ENCODE measurements around the gene CES2.
A peak's percentile ranks its signal among the peaks of the same experiment; 100 is the strongest.
"Not testable (repeated sequence)": the region's sequence is repeated elsewhere in the genome, so short reads cannot be mapped to it uniquely, and the experiment has no call there.

CES2 gene

GRCh38 chr16:66953462-66954096, 18.3 kb downstream of the CES2 start:
- no peak for DNase-seq (ENCODE audit: low read depth)

GRCh38 chr16:66954097-66954659, 18.9 kb downstream of the CES2 start:
- peak; percentile 84 for DNase-seq (ENCODE audit: low read depth)

DNA sequence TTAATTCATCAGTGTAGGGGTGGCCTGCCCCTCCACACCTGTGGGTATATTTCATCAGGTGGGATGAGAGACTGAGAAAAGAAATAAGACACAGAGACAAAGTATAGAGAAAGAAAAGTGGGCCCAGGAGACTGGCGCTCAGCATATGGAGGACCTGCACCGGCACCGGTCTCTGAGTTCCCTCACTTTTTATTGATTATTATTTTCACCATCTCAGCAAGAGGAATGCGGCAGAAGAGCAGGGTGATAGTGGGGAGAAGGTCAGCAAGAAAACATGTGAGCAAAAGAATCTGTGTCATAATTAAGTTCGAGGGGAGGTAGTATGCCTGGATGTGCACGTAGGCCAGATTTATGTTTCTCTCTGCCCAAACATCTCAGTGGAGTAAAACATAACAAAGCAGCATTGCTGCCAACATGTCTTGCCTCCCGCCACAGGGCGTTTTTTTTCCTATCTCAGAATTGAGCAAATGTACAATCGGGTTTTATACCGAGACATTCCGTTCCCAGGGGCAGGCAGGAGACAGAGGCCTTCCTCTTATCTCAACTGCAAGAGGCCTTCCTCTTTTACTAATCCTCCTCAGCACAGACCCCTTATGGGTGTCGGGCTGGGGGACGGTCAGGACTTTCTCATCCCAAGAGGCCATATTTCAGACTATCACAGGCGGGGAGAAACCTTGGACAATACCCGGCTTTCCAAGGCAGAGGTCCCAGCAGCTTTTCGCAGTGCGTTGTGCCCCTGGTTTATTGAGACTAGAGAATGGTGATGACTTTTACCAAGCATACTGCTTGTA, 20.2 kb downstream of the CES2 start:
- not testable (repeated sequence) for DNase-seq (ENCODE audit: low read depth)

GRCh38 chr16:66956154-66956457, 20.8 kb downstream of the CES2 start:
- not testable (repeated sequence) for DNase-seq (ENCODE audit: low read depth)

GRCh38 chr16:66958857-66959703, 23.8 kb downstream of the CES2 start:
- DNase-seq (ENCODE audit: low read depth) = no peak

DNA sequence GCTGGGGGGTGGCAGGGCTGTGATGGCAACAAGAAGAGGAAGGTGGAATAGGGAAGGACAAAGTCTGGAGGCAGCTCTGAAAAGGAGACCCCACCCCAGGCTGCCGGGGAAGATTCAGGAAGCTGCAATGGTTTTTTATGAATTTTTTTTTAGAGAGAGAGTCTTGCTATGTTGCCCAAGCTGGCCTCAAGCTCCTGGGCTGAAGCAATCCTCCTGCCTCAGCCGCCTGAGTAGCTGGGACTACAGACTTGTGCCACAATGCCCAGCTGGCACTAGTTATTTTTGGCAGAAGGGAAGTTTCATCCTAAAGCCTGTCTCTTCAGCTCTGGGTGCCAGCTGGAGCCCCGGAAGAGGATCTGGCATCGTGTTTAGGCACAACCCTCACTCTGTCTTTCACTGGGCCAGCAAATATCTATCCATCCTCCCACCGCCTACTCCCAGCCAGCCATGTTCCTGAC, 24.4 kb downstream of the CES2 start:
- no peak for DNase-seq (ENCODE audit: low read depth)

DNA sequence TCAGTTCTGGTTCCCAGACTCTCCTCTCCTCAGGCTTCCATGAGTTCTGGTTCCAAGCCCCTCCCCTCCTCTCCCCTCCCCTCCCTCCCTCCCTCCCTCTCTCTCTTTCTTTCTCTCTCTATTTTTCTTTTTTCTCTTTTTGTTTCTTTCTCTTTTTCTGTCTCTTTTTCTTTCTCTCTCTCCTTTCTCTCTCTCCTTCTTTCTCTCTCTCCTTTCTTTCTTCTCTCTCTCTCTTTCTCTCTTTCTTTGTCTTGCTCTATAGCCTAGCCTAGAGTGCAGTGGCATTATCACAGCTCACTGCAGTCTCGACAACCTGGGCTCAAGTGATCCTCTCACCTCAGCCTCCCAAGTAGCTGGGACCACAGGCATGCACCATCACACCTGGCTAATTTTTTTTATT, 25.0 kb downstream of the CES2 start:
- DNase-seq (ENCODE audit: low read depth) = no peak

DNA sequence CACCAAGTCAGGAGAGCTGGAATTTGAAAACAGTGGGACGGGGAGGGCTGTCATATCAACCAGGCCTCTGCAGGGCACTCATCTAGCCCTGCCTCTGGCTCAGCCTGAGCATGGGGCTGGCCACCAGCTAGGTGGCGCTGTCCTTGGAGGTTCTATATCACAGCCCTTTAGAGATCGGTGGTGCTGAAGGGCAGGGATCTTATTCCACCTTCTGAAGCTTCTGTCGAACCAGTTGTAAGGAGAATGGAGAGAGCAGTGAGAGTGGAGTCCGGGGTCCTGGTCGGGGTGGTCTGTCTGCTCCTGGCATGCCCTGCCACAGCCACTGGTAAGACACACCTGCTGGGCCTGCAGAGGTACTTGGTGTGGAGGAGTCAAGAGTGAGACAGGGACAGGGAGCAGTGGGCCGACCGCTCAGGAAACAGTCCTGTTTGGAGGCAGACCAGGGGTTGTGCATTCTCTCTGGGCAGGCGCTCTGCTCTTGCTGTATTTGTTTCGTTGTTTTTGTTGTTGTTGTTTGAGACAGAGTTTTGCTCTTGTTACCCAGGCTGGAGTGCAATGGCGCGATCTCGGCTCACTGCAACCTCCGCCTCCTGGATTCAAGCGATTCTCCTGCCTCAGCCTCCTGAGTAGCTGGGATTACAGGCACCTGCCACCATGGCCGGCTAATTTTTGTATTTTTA, 25.9 kb downstream of the CES2 start, which contains the start of gene CES3:
Gene CES3 (plus strand): TSS at position 202 of the 680 bp plus-strand sequence. CDS start 42 bp downstream, at position 244.
- peak; percentile 81 for DNase-seq (ENCODE audit: low read depth)

GRCh38 chr16:66961914-66962313, 26.6 kb downstream of the CES2 start:
- DNase-seq (ENCODE audit: low read depth) = no peak

GRCh38 chr16:66964049-66964448, 28.7 kb downstream of the CES2 start:
- no peak for DNase-seq (ENCODE audit: low read depth)

- no peak for DNase-seq (ENCODE audit: low read depth)
These were observed 33.5 kb downstream of the CES2 start for GRCh38 chr16:66968847-66969246.

GRCh38 chr16:66970775-66971720, 35.7 kb downstream of the CES2 start:
- peak; percentile 91 for DNase-seq (ENCODE audit: low read depth)

DNA sequence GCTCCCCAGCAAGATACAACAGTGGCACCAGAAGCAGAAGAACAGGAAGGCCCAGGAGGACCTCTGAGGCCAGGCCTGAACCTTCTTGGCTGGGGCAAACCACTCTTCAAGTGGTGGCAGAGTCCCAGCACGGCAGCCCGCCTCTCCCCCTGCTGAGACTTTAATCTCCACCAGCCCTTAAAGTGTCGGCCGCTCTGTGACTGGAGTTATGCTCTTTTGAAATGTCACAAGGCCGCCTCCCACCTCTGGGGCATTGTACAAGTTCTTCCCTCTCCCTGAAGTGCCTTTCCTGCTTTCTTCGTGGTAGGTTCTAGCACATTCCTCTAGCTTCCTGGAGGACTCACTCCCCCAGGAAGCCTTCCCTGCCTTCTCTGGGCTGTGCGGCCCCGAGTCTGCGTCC, 37.7 kb downstream of the CES2 start:
- no peak for DNase-seq (ENCODE audit: low read depth)

DNA sequence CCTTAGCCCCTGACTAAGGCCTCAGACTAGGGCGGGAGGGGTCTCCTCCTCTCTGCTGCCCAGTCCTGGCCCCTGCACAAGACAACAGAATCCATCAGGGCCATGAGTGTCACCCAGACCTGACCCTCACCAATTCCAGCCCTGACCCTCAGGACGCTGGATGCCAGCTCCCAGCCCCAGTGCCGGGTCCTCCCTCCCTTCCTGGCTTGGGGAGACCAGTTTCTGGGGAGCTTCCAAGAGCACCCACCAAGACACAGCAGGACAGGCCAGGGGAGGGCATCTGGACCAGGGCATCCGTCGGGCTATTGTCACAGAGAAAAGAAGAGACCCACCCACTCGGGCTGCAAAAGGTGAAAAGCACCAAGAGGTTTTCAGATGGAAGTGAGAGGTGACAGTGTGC, 38.4 kb downstream of the CES2 start:
- DNase-seq (ENCODE audit: low read depth) = no peak

- DNase-seq (ENCODE audit: low read depth) = not testable (repeated sequence)
These were observed 39.0 kb downstream of the CES2 start for GRCh38 chr16:66974156-66974931.

- not testable (repeated sequence) for DNase-seq (ENCODE audit: low read depth)
These were observed 39.6 kb downstream of the CES2 start for GRCh38 chr16:66974932-66975246.

GRCh38 chr16:66975302-66975893, 40.1 kb downstream of the CES2 start:
- DNase-seq (ENCODE audit: low read depth) = no peak

GRCh38 chr16:66976746-66977145, 41.4 kb downstream of the CES2 start:
- DNase-seq (ENCODE audit: low read depth) = no peak

- DNase-seq (ENCODE audit: low read depth) = peak; percentile 89
These were observed 42.2 kb downstream of the CES2 start for GRCh38 chr16:66977341-66978113.

Data from ELR (cell line).